SU-DHL-6 (cell line): ENCODE measurements around the gene GREM2.

ENCODE experiments used
- H2AFZ ChIP-seq: fragments of 200-600 bp; sonication (generic); 2 replicates; pipeline ENCODE4 v1.6.1; 2014; ENCODE audit warnings: low read depth, mild to moderate bottlenecking, moderate library complexity, mixed read lengths, antibody characterized with exemption, low read length; ENCODE audit not compliant: severe bottlenecking
- H3F3A ChIP-seq: fragments of 200-600 bp; shearing (Covaris generic); 2 replicates; pipeline ENCODE4 v1.6.0; 2016; ENCODE audit warnings: antibody characterized with exemption, mild to moderate bottlenecking; ENCODE audit not compliant: insufficient read depth
- H3K27ac ChIP-seq: fragments of 200-600 bp; sonication (generic); 2 replicates; pipeline ENCODE4 v1.5.1; 2016; ENCODE audit warnings: low read depth, mild to moderate bottlenecking, low read length, moderate library complexity, mixed read lengths
- H3K27me3 ChIP-seq: fragments of 200-600 bp; sonication (generic), shearing (Covaris generic); 2 replicates; pipeline ENCODE4 v1.6.0; 2014; ENCODE audit warnings: mild to moderate bottlenecking, low read length
- H3K36me3 ChIP-seq: fragments of 200-600 bp; sonication (generic); 2 replicates; pipeline ENCODE4 v1.6.1; 2014; ENCODE audit warnings: mild to moderate bottlenecking, low read length, mixed read lengths
- H3K4me2 ChIP-seq: fragments of 300-600, 200-600 bp; shearing (Covaris generic), sonication (generic); 2 replicates; pipeline ENCODE4 v1.6.0; 2014; ENCODE audit warnings: low read length, low read depth, mild to moderate bottlenecking; ENCODE audit not compliant: poor library complexity, severe bottlenecking
- H3K4me3 ChIP-seq: fragments of 200-600 bp; sonication (generic); 2 replicates; pipeline ENCODE4 v1.5.1; 2014; ENCODE audit warnings: antibody characterized with exemption, low read length, mild to moderate bottlenecking, mixed read lengths; ENCODE audit not compliant: insufficient read depth, poor library complexity, severe bottlenecking
- H3K79me2 ChIP-seq: fragments of 200-600 bp; sonication (generic); 2 replicates; pipeline ENCODE4 v1.6.1; 2014; ENCODE audit warnings: mild to moderate bottlenecking, low read length, moderate library complexity; ENCODE audit not compliant: insufficient read depth
- H3K9ac ChIP-seq: fragments of 200-600 bp; sonication (generic); 2 replicates; pipeline ENCODE4 v1.7.0; 2014; ENCODE audit warnings: mild to moderate bottlenecking, low read length
- H3K9me2 ChIP-seq: fragments of 200-600 bp; sonication (generic); replicated peaks from 2 replicates; pipeline ENCODE4 v1.6.1; 2014; ENCODE audit warnings: low read length; ENCODE audit not compliant: insufficient read depth
- H3K9me3 ChIP-seq: fragments of 200-600 bp; sonication (generic); 2 replicates; pipeline ENCODE4 v1.6.1; 2014; ENCODE audit warnings: low read length, mixed read lengths; ENCODE audit not compliant: insufficient read depth
- H4K20me1 ChIP-seq: fragments of 200-600 bp; sonication (generic); 2 replicates; pipeline ENCODE4 v1.6.1; 2014; ENCODE audit warnings: low read depth, mild to moderate bottlenecking, antibody characterized with exemption, low read length, moderate library complexity, mixed read lengths
- CTCF ChIP-seq: fragments of 200-600 bp; sonication (generic); IDR thresholded peaks from one replicate; pipeline ENCODE4 v1.5.1; 2017; ENCODE audit warnings: antibody characterized with exemption, mild to moderate bottlenecking, low read length, moderate library complexity; ENCODE audit not compliant: insufficient read depth, poor library complexity, severe bottlenecking
- EZH2phosphoT487 ChIP-seq: fragments of 200-600 bp; sonication (generic), shearing (Covaris generic); conservative IDR thresholded peaks from 2 replicates; pipeline ENCODE4 v1.6.1; 2018; ENCODE audit warnings: mild to moderate bottlenecking, antibody characterized with exemption, low read length, moderate library complexity, mixed read lengths

GREM2 gene

GRCh38 chr1:240611228-240611618 is 732 bp downstream of the GREM2 start:
- Histone ChIP-seq H3K9ac (no peak overlapping the region), H2AFZ (no peak overlapping the region), H3F3A (no peaks in the 10 kb centered on the region), H3K9me3 (no peaks in the 10 kb centered on the region), H4K20me1 (no peaks in the 10 kb centered on the region), H3K4me3 (no peak overlapping the region), H3K9me2 (no peaks in the 10 kb centered on the region), H3K36me3 (no peaks in the 10 kb centered on the region), H3K4me2 (no peak overlapping the region), H3K27me3 (no peaks in the 10 kb centered on the region), H3K79me2 (no peaks in the 10 kb centered on the region), H3K27ac (no peak overlapping the region)
- TF ChIP-seq EZH2phosphoT487, result no peak
- no peak for TF ChIP-seq CTCF

- H3K4me3 ChIP-seq, result no peak overlapping the region
- H3K4me2 ChIP-seq, result no peak overlapping the region
- H3K9me2 ChIP-seq, result no peaks in the 10 kb centered on the region
- TF ChIP-seq CTCF (no peak), EZH2phosphoT487 (no peak)
- no peaks in the 10 kb centered on the region for H4K20me1 ChIP-seq
- no peaks in the 10 kb centered on the region for H3F3A ChIP-seq
- no peaks in the 10 kb centered on the region for H3K27me3 ChIP-seq
- no peak overlapping the region for H2AFZ ChIP-seq
- no peak overlapping the region for H3K9ac ChIP-seq
- no peaks in the 10 kb centered on the region for H3K36me3 ChIP-seq
- no peaks in the 10 kb centered on the region for H3K79me2 ChIP-seq
- no peak overlapping the region for H3K27ac ChIP-seq
- H3K9me3 ChIP-seq, result no peaks in the 10 kb centered on the region
Observed at GRCh38 chr1:240610636-240611035, 1.3 kb downstream of the GREM2 start.

- Histone ChIP-seq H3K79me2 (no peaks in the 10 kb centered on the region), H3K36me3 (no peaks in the 10 kb centered on the region), H3K27ac (no peak overlapping the region), H4K20me1 (no peaks in the 10 kb centered on the region), H3K4me3 (no peak overlapping the region), H3F3A (no peaks in the 10 kb centered on the region), H3K9me3 (no peaks in the 10 kb centered on the region), H3K9me2 (no peaks in the 10 kb centered on the region), H2AFZ (no peak overlapping the region), H3K4me2 (no peak overlapping the region), H3K9ac (no peak overlapping the region), H3K27me3 (no peaks in the 10 kb centered on the region)
- no peak for TF ChIP-seq CTCF
- no peak for TF ChIP-seq EZH2phosphoT487
Observed at GRCh38 chr1:240609527-240610060, 2.4 kb downstream of the GREM2 start.
